Endodermal cell (in vitro differentiated cells): ENCODE data around the gene LZTR1. TPM values are rescaled to one million over a fixed set of nuclear protein-coding genes. Genes with fewer than 3 reads are reported as not detected.

ENCODE experiments used
- DNase-seq: peaks from one replicate; pipeline ENCODE4 v3.0.0-alpha.2; 2017
- H3K27ac ChIP-seq: 2 replicates; pipeline ENCODE4 v1.5.1; 2013; ENCODE audit warnings: mild to moderate bottlenecking, low read depth, low read length, moderate library complexity
- H3K27me3 ChIP-seq: 2 replicates; pipeline ENCODE4 v1.6.1; 2013; ENCODE audit warnings: mild to moderate bottlenecking, low read length, moderate library complexity; ENCODE audit not compliant: insufficient read depth, control insufficient read depth, poor library complexity, severe bottlenecking
- H3K36me3 ChIP-seq: 2 replicates; pipeline ENCODE4 v1.7.0; 2013; ENCODE audit warnings: mild to moderate bottlenecking, low read length, moderate library complexity; ENCODE audit not compliant: control insufficient read depth, insufficient read depth
- H3K4me1 ChIP-seq: one replicate; pipeline ENCODE4 v1.7.0; 2013; ENCODE audit warnings: low read length; ENCODE audit not compliant: control insufficient read depth, insufficient read depth
- H3K4me3 ChIP-seq: 2 replicates; pipeline ENCODE4 v1.5.1; 2013; ENCODE audit warnings: mild to moderate bottlenecking, low read length, moderate library complexity
- H3K9ac ChIP-seq: 2 replicates; pipeline ENCODE4 v1.6.1; 2013; ENCODE audit warnings: mild to moderate bottlenecking, low read length, moderate library complexity; ENCODE audit not compliant: poor library complexity, severe bottlenecking; ENCODE audit errors: extremely low read depth
- H3K9me3 ChIP-seq: 2 replicates; pipeline ENCODE4 v1.6.1; 2013; ENCODE audit warnings: mild to moderate bottlenecking, low read length, moderate library complexity; ENCODE audit not compliant: control insufficient read depth
- H3K27ac Mint-ChIP-seq: 2 replicates; pipeline ENCODE4 v1.8.0; 2020; ENCODE audit warnings: mixed read lengths
- H3K27me3 Mint-ChIP-seq: 2 replicates; pipeline ENCODE4 v1.8.0; 2021; ENCODE audit warnings: mild to moderate bottlenecking, mixed read lengths; ENCODE audit not compliant: insufficient read depth
- H3K36me3 Mint-ChIP-seq: 2 replicates; pipeline ENCODE4 v1.8.0; 2020; ENCODE audit warnings: low read depth, mixed read lengths
- H3K4me1 Mint-ChIP-seq: 2 replicates; pipeline ENCODE4 v1.8.0; 2020; ENCODE audit warnings: mixed read lengths
- H3K4me3 Mint-ChIP-seq: 2 replicates; pipeline ENCODE4 v1.8.0; 2020; ENCODE audit warnings: mild to moderate bottlenecking, moderate library complexity, mixed read lengths
- H3K9me3 Mint-ChIP-seq: 2 replicates; pipeline ENCODE4 v1.8.0; 2020; ENCODE audit warnings: mild to moderate bottlenecking, mixed read lengths
- WGBS, 2 experiments: methylation state at CpG; one replicate each; pipeline versions ENCODE4 v1.1.5 to v1.1.7; 2013; ENCODE audit warnings: missing lambda C conversion rate in 2 of 2, mixed read lengths in 1 of 2; ENCODE audit not compliant: insufficient coverage in 1 of 2, insufficient read length in 1 of 2; 5-methylcytosine and 5-hydroxymethylcytosine counted together
- total RNA-seq, 2 donors: library from RNA; stranded (reverse); fragmentation: NEBNext Ultra II Directional in 1 of 2; extraction: Animal tissue kit (Norgen Biotek cat#: 25700) in 1 of 2; gene quantifications; 2 replicates in 1 of 2; 3 replicates in 1 of 2; pipeline ENCODE4 v1.2.1, GENCODE V29; 2021
- TF ChIP-seq, protein P1 (sequence below): fragments of 200-600 bp; sonication (generic); conservative IDR thresholded peaks from 2 replicates; pipeline ENCODE4 v1.5.0; 2021; ENCODE audit warnings: antibody characterized with exemption, mild to moderate bottlenecking

Gene LZTR1
- total RNA-seq, 2 donors from 2014 or later: 56.5 to 73.2 TPM

DNA sequence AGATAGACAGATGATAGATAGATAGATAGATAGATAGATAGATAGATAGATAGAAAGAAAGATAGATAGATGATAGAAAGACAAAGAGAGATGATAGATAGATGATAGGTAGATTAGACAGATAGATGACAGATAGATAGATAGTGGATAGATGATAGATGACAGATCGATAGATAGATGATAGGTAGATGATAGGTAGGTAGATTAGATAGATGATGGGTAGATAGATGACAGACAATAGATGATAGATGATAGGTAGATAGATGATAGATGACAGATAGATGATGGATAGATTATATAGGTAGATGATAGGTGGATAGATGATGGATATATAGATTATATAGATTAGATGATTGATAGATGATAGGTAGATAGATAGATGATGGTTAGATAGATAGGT, 4.3 kb downstream of the LZTR1 start:
- no peaks in the 10 kb centered on the region for H3K9me3 ChIP-seq
- Mint-ChIP-seq H3K27ac (no peak overlapping the region), H3K36me3 (peaks cover 33% of the 10 kb centered on the region), H3K9me3 (no peaks in the 10 kb centered on the region), H3K4me1 (peaks cover 11% of the 10 kb centered on the region), H3K4me3 (no peak overlapping the region), H3K27me3 (peaks cover 1% of the 10 kb centered on the region)
- H3K36me3 ChIP-seq: peaks cover 24% of the 10 kb centered on the region
- H3K27ac ChIP-seq: no peak overlapping the region
- no peaks in the 10 kb centered on the region for H3K27me3 ChIP-seq
- TF ChIP-seq, protein P1, sequence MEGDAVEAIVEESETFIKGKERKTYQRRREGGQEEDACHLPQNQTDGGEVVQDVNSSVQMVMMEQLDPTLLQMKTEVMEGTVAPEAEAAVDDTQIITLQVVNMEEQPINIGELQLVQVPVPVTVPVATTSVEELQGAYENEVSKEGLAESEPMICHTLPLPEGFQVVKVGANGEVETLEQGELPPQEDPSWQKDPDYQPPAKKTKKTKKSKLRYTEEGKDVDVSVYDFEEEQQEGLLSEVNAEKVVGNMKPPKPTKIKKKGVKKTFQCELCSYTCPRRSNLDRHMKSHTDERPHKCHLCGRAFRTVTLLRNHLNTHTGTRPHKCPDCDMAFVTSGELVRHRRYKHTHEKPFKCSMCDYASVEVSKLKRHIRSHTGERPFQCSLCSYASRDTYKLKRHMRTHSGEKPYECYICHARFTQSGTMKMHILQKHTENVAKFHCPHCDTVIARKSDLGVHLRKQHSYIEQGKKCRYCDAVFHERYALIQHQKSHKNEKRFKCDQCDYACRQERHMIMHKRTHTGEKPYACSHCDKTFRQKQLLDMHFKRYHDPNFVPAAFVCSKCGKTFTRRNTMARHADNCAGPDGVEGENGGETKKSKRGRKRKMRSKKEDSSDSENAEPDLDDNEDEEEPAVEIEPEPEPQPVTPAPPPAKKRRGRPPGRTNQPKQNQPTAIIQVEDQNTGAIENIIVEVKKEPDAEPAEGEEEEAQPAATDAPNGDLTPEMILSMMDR: no peak
- 94 to 100% methylated on average over 1 of the region's 1 CpG for WGBS, 2 experiments
- no peaks in the 10 kb centered on the region for H3K4me1 ChIP-seq
- H3K9ac ChIP-seq: no peak overlapping the region
- no peak for DNase-seq
- no peak overlapping the region for H3K4me3 ChIP-seq

DNA sequence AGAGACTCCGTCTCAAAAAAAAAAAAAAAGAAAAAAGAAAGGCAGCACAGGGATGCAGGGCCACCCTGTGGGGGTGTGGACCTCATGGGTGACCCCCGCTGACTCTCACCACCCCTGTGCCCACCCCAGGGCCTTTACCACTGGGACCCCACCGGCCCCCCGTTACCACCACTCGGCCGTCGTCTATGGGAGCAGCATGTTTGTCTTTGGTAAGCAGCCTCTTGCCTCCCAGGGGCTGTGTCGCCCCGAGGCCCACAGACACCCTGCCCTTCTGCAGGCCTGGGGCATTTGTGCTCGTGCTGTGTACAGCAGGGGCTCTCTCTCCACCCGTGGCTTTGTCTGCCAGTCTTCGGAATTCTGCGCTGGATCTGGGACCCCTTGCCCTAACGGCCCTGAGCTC, 5.3 kb downstream of the LZTR1 start:
- no peak for DNase-seq
- Mint-ChIP-seq H3K4me1 (peaks cover 8% of the 10 kb centered on the region), H3K27me3 (peaks cover 1% of the 10 kb centered on the region), H3K36me3 (peaks cover 33% of the 10 kb centered on the region), H3K4me3 (no peak overlapping the region), H3K27ac (no peak overlapping the region), H3K9me3 (no peaks in the 10 kb centered on the region)
- no peaks in the 10 kb centered on the region for H3K9me3 ChIP-seq
- peaks cover 27% of the 10 kb centered on the region for H3K36me3 ChIP-seq
- no peak overlapping the region for H3K4me3 ChIP-seq
- H3K27ac ChIP-seq: no peak overlapping the region
- H3K4me1 ChIP-seq: no peaks in the 10 kb centered on the region
- TF ChIP-seq, protein P1: no peak
- no peak overlapping the region for H3K9ac ChIP-seq
- 94 to 100% methylated on average over 4 to 14 of the region's 14 CpGs for WGBS, 2 experiments
- H3K27me3 ChIP-seq: no peaks in the 10 kb centered on the region

DNA sequence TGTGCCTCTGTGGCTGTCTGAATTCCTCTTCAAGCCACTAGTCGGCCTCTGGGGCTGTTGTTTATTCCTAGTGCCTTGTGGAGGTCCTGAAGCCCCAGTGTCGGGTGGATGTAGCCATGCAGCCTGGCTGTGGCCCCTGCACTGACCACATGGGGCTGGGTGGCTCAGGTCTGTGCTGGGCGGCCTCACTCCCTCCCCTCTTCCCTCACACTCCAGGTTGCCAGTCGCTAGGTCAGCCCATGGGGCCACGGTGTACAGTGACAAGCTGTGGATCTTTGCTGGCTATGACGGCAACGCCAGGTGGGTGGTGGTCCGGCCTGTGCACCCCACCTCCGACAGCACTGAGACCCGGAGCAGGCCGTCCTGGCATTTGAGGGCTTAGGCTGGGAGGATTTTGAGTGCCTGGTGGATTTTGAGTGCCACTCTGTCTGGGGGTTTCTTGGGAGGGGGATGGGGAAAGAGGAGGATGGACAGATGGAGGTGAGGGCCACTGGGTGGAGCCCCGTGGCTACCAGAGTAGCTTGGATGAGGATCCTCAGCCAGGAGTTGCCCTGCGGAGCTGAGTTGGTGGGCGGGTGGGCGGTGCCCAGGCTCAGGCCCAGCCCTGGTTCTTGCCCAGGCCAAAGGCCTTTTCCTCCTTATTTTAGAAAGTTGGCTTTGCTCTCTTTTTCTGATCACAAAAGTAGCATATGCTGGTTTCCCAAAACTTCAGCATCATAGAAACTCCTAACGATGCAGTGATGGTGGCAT, 6.7 kb downstream of the LZTR1 start:
- H3K4me1 Mint-ChIP-seq: no peaks in the 10 kb centered on the region
- DNase-seq: no peak
- no peak overlapping the region for H3K27ac ChIP-seq
- no peaks in the 10 kb centered on the region for H3K27me3 Mint-ChIP-seq
- H3K27ac Mint-ChIP-seq: no peak overlapping the region
- H3K4me1 ChIP-seq: no peaks in the 10 kb centered on the region
- no peak overlapping the region for H3K4me3 ChIP-seq
- no peaks in the 10 kb centered on the region for H3K9me3 ChIP-seq
- H3K9me3 Mint-ChIP-seq: no peaks in the 10 kb centered on the region
- WGBS, 2 experiments: 95 to 98% methylated on average over 8 to 16 of the region's 16 CpGs
- H3K36me3 ChIP-seq: peaks cover 31% of the 10 kb centered on the region
- H3K9ac ChIP-seq: no peak overlapping the region
- H3K4me3 Mint-ChIP-seq: no peak overlapping the region
- no peaks in the 10 kb centered on the region for H3K27me3 ChIP-seq
- peaks cover 33% of the 10 kb centered on the region for H3K36me3 Mint-ChIP-seq
- TF ChIP-seq, protein P1: no peak
